Retinal pigment epithelial cell (primary cell): ENCODE results near the gene MAGI2.

Experiments
- DNase-seq: peaks from one replicate; pipeline ENCODE4 v3.0.0-alpha.2; 2010; ENCODE audit warnings: low read depth
- H3K4me3 ChIP-seq: 2 replicates; pipeline ENCODE4 v1.5.1; 2011; ENCODE audit warnings: mild to moderate bottlenecking, low read length, control low read depth, moderate library complexity
- TF ChIP-seq, protein P1 (sequence below): conservative IDR thresholded peaks from 2 replicates; pipeline ENCODE4 v1.5.1; 2011; ENCODE audit warnings: low read depth, low read length, control low read depth, inconsistent platforms

Gene MAGI2

DNA sequence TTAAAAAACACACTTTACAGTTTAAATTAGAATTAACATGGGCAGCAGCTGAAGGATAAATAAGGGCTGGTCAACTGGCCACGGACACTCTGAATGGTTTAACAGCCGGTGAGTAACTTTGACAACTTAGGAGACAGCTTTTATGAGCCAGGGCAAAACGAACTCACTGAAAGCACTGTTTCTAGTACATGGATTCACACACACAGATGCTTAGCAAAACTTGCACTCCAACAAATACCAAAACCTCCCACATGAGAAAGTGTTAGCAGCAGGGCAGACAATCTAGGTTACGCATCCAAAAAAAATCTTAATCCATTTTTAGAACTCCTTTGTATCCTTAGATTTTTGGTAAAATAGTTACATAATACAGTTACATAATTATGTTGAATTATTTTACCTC is 1168.5 kb downstream of the MAGI2 start:
- TF ChIP-seq, protein P1, sequence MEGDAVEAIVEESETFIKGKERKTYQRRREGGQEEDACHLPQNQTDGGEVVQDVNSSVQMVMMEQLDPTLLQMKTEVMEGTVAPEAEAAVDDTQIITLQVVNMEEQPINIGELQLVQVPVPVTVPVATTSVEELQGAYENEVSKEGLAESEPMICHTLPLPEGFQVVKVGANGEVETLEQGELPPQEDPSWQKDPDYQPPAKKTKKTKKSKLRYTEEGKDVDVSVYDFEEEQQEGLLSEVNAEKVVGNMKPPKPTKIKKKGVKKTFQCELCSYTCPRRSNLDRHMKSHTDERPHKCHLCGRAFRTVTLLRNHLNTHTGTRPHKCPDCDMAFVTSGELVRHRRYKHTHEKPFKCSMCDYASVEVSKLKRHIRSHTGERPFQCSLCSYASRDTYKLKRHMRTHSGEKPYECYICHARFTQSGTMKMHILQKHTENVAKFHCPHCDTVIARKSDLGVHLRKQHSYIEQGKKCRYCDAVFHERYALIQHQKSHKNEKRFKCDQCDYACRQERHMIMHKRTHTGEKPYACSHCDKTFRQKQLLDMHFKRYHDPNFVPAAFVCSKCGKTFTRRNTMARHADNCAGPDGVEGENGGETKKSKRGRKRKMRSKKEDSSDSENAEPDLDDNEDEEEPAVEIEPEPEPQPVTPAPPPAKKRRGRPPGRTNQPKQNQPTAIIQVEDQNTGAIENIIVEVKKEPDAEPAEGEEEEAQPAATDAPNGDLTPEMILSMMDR = no peak
- no peak overlapping the region for H3K4me3 ChIP-seq
- no peak for DNase-seq

DNA sequence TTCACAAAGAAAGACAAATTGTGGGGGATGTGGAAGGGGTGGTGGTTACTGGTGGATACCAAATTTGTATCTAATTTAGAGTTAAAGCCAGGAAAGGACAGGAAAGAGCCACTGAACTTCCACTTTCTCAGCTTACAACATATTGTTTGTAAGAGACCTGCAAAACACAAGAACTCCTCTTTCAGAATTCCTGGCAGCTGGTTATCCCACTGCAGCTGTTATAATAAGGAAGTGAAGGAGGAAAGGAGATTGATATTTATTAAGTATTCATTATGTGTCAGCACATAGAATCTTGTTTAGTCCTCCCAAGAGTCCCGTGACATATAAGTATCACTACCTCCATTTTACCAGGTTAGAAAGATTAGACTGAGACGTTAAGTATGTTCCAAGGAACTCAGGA is 1173.2 kb downstream of the MAGI2 start:
- no peak overlapping the region for H3K4me3 ChIP-seq
- TF ChIP-seq, protein P1 = no peak
- DNase-seq = no peak

DNA sequence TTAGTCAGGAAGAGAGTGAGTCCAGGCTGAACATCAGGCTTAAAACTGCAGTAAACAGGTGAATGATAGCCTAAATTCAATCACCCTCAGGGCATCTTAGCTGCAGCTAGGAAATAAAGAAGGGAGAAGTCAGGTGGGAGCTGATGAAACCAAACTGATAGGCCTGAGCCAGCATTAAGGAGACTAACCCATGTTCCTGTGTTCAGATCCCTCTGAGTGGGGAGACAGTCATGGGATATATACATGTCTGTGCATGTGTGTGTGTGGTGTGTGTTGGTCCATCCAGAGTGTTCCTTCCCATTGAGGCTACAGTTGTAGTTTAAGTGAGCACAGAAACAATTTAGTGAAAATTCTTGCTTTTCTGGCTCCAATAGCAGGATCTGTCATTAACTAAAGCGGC is 1174.0 kb downstream of the MAGI2 start:
- no peak for DNase-seq
- TF ChIP-seq, protein P1 = no peak
- H3K4me3 ChIP-seq = no peak overlapping the region

DNA sequence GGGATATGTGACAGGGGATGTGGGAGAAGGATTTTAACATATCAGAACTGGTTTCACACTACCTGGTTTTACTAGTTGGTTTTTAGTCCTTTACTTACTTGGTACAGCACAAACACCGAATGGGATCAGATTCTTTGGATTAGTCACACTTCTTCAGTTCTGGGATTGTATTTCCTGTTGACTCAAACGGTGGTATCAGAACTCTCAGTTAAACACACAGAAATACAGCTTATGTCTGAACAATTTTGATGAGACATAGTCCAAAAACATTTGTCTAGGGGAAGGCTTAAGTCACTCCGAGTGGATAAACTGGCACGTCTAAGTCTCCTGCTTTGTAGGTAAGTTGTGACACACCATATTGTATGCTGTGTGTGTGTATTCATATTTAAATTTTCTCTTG is 1174.4 kb downstream of the MAGI2 start:
- H3K4me3 ChIP-seq = no peak overlapping the region
- DNase-seq = peak; percentile 38
- TF ChIP-seq, protein P1 = no peak

DNA sequence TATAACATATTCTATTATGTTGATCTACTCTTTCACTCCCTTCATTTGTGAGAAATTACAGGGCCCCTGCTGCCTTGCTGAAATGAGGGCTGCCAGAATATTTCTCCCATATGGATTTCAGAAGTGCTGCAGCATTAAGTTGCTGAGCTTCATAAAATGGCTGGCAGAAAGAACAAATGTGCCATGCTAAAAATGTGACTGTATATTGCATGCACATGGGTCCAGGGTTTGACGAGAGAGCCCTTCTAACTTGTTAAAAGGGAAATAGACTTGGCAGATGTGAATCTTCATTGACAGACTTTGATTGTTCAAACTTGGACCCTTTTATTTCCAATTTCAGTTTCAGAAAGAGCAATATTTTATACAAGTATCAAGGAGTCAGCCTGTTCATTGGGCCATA is 1186.3 kb downstream of the MAGI2 start:
- DNase-seq = no peak
- TF ChIP-seq, protein P1 = no peak
- no peak overlapping the region for H3K4me3 ChIP-seq

DNA sequence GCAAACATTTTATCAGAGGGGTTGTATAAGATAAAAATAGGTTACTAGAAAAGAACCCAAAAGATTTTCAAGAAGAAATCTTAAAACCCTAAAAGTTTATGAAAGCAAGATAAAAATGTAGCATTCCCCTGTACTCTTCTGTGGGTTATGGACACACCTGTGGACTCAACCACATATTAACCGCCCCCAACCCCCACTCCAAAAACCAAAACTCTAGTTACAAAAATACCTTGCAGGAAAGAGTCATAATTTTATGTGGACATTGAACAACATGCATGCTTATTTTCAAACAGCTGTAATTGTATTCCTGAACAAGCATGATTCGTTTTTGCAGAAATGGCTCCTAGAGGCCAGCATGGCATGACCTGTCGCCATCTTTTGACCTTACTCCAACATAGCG is 1188.0 kb downstream of the MAGI2 start:
- no peak for DNase-seq
- H3K4me3 ChIP-seq = no peak overlapping the region
- TF ChIP-seq, protein P1 = no peak

DNA sequence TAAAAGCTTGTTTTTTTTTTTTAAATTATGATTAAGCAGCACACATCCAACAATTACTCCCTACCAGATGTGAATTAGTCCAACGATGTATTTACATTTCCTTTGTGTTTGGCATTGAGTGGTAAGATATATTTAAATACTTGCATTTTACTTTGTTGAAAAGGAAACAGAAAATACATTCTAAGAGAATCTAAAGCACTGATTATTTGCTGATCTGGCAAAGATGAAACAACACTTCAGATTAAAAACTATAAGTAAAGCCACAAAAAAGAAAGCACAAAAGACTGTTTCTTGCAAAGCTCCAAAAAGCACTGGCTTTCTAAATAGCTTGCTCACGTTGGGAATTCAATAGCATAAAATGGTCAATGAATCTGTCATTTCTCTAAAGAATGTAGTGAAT is 1188.4 kb downstream of the MAGI2 start:
- no peak overlapping the region for H3K4me3 ChIP-seq
- TF ChIP-seq, protein P1 = no peak
- no peak for DNase-seq
